Breast epithelium (tissue), 3 donors: ENCODE data around the gene ZNF221.

ENCODE experiments used
- CTCF ChIP-seq, 3 donors: fragments of 450-650 bp; IDR thresholded peaks; one replicate each; pipeline ENCODE4 v1.5.1; 2016 to 2017; ENCODE audit warnings: antibody characterized with exemption in 3 of 3, mild to moderate bottlenecking in 3 of 3, moderate library complexity in 3 of 3
- POLR2A ChIP-seq: fragments of 450-650 bp; IDR thresholded peaks from one replicate; pipeline ENCODE4 v1.6.1; 2016; ENCODE audit warnings: antibody characterized with exemption, mild to moderate bottlenecking, moderate library complexity
- POLR2AphosphoS5 ChIP-seq, 3 donors: sonication (generic); formaldehyde crosslinking; IDR thresholded peaks; one replicate each; pipeline ENCODE4 v1.6.1; 2017; ENCODE audit warnings: antibody characterized with exemption in 3 of 3

DNA sequence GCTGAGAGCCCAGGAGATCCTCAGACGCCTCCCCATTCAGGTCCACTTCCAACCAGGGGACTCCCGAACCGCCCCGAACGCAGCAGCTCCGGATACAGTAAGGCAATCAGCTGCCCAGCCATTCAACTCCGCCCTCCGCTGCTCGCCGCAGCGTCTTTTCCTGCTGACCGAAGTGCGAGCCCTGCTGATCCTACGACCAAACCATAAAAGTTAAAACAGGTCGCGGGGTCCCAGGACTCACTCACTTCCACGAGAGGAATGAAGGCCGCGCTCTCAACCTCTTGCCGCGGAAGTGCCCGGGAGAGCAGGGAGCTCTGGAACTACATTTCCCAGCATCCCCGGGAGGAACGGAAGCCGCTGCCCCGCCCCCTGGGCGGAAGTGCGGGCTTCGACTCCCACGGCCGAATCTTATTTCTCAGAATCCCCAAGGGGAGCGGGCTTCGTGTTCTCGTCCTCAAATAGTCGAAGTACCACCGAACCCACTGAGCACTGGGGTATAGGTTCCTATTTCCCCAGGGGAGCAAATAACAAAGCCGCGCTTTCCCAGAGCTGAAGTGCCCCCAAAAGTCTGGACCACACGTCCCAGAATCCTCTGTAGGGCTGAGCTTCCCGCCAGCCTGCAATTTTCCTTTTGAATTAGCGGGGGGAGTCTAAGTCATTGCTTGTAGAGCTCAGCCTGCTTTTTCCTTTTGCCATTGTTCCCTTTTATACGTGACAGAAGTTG is 15.9 kb upstream of the ZNF221 start, which contains the start of gene ZNF45:
- TF ChIP-seq POLR2AphosphoS5 (IDR thresholded peaks at IDR 0.05) (peak; percentile 24 to 54 (median 45)), CTCF (IDR thresholded peaks at IDR 0.05) (no peak), POLR2A (no peak)
